HCT116 (cell line): ENCODE data around the gene SSMEM1.

Experiments
- CEBPB ChIP-seq: IDR thresholded peaks from 2 replicates; pipeline ENCODE4 v1.6.1; 2012; ENCODE audit warnings: low read depth
- POLR2A ChIP-seq: IDR thresholded peaks from 2 replicates; pipeline ENCODE4 v1.7.0; 2011; ENCODE audit warnings: borderline replicate concordance; ENCODE audit not compliant: insufficient read depth, insufficient read length; ENCODE audit errors: extremely low read depth
- POLR2AphosphoS5 ChIP-seq: IDR thresholded peaks from 2 replicates; pipeline ENCODE4 v1.6.1; 2011; ENCODE audit warnings: mild to moderate bottlenecking, low read depth, low read length, moderate library complexity
- SP1 ChIP-seq: IDR thresholded peaks from 2 replicates; pipeline ENCODE4 v1.6.1; 2012; ENCODE audit warnings: low read depth
- TF ChIP-seq, protein P1 (sequence below), 3 experiments: fragments of 200-600 bp in 1 of 3; sonication (generic) in 1 of 3; IDR thresholded peaks in 2 of 3; conservative IDR thresholded peaks in 1 of 3; 2 replicates each; pipeline ENCODE4 v1.5.1; 2012 to 2017; ENCODE audit warnings: low read depth in 2 of 3, low read length in 2 of 3, antibody characterized with exemption in 1 of 3, borderline replicate concordance in 1 of 3, control low read depth in 1 of 3, mild to moderate bottlenecking in 1 of 3, mixed read lengths in 1 of 3, mixed run types in 1 of 3, moderate library complexity in 1 of 3; ENCODE audit not compliant: insufficient read depth in 1 of 3

DNA sequence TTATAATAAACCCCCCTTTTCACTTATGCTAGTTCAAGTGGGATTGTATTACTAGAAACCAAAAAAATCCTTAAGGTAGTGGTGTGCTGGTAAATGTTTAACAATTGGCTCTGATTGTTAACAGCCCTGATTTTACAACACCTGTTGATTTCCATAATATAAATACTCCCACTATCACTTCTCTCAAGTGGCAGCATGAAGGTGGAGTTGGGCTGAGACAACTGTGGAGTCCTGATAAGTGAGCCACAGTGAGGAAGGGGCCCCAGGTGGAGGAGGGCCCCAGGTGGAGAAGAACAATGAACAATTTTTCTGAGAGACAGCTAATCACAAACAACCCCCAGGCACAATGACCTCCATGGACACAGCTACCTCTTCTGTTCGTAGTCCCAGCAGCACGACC, 26.4 kb downstream of the SSMEM1 start:
- no peak for TF ChIP-seq SP1
- no peak for TF ChIP-seq POLR2A
- TF ChIP-seq, protein P1, sequence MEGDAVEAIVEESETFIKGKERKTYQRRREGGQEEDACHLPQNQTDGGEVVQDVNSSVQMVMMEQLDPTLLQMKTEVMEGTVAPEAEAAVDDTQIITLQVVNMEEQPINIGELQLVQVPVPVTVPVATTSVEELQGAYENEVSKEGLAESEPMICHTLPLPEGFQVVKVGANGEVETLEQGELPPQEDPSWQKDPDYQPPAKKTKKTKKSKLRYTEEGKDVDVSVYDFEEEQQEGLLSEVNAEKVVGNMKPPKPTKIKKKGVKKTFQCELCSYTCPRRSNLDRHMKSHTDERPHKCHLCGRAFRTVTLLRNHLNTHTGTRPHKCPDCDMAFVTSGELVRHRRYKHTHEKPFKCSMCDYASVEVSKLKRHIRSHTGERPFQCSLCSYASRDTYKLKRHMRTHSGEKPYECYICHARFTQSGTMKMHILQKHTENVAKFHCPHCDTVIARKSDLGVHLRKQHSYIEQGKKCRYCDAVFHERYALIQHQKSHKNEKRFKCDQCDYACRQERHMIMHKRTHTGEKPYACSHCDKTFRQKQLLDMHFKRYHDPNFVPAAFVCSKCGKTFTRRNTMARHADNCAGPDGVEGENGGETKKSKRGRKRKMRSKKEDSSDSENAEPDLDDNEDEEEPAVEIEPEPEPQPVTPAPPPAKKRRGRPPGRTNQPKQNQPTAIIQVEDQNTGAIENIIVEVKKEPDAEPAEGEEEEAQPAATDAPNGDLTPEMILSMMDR (IDR thresholded peaks at IDR 0.05 in 2 of 3, conservative IDR thresholded peaks at IDR 0.05 in 1 of 3; ENCODE audit: borderline replicate concordance in 1 of 3, insufficient read depth in 1 of 3, low read depth in 2 of 3, low read length in 2 of 3): no peak
- no peak for TF ChIP-seq POLR2AphosphoS5
- no peak for TF ChIP-seq CEBPB
